ENCODE measurements around the gene NHSL1.

DNA sequence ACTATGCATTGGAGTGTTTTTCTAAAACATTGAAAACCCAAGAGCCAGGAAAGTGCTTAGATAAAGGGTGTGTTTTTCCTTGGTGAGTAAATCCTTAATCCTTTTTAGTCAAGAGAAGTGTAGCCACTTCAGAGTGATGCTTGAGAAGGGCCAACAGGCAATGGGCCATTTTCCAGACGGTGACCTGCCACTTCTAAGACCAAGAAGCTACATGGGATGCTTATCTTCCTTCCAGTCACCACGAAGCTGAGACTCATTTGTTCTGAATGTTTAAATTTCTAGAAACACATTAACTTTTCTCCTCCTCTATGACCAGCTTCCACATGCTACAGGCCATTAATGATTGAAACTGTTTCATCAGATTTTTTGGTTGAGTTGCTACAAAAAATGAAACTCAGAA lies 34.4 kb upstream of the NHSL1 start:
- TF ChIP-seq, protein P1, sequence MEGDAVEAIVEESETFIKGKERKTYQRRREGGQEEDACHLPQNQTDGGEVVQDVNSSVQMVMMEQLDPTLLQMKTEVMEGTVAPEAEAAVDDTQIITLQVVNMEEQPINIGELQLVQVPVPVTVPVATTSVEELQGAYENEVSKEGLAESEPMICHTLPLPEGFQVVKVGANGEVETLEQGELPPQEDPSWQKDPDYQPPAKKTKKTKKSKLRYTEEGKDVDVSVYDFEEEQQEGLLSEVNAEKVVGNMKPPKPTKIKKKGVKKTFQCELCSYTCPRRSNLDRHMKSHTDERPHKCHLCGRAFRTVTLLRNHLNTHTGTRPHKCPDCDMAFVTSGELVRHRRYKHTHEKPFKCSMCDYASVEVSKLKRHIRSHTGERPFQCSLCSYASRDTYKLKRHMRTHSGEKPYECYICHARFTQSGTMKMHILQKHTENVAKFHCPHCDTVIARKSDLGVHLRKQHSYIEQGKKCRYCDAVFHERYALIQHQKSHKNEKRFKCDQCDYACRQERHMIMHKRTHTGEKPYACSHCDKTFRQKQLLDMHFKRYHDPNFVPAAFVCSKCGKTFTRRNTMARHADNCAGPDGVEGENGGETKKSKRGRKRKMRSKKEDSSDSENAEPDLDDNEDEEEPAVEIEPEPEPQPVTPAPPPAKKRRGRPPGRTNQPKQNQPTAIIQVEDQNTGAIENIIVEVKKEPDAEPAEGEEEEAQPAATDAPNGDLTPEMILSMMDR (IDR thresholded peaks at IDR 0.05 in 2 of 3, conservative IDR thresholded peaks at IDR 0.05 in 1 of 3; ENCODE audit: insufficient read depth in 2 of 3, low read depth in 1 of 3, low read length in 3 of 3), result no peak
- TF ChIP-seq, protein P2, sequence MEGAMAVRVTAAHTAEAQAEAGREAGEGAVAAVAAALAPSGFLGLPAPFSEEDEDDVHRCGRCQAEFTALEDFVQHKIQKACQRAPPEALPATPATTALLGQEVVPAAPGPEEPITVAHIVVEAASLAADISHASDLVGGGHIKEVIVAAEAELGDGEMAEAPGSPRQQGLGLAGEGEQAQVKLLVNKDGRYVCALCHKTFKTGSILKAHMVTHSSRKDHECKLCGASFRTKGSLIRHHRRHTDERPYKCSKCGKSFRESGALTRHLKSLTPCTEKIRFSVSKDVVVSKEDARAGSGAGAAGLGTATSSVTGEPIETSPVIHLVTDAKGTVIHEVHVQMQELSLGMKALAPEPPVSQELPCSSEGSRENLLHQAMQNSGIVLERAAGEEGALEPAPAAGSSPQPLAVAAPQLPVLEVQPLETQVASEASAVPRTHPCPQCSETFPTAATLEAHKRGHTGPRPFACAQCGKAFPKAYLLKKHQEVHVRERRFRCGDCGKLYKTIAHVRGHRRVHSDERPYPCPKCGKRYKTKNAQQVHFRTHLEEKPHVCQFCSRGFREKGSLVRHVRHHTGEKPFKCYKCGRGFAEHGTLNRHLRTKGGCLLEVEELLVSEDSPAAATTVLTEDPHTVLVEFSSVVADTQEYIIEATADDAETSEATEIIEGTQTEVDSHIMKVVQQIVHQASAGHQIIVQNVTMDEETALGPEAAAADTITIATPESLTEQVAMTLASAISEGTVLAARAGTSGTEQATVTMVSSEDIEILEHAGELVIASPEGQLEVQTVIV (CRISPR knock-in tag; IDR thresholded peaks at IDR 0.05; ENCODE audit: borderline replicate concordance), result no peak
- TF ChIP-seq KAT2B (IDR thresholded peaks at IDR 0.05; ENCODE audit: low read depth, low read length) (no peak), TAF1 (IDR thresholded peaks at IDR 0.05; ENCODE audit: control insufficient read depth, extremely low read depth, insufficient read depth, low read length, severe bottlenecking) (no peak), MYC (IDR thresholded peaks at IDR 0.05; ENCODE audit: low read depth, low read length) (no peak), MYC (CRISPR knock-in tag; IDR thresholded peaks at IDR 0.05; ENCODE audit: borderline replicate concordance, low read depth) (no peak), PTBP1 (IDR thresholded peaks at IDR 0.05; ENCODE audit: low read depth, low read length) (no peak), MAFK (IDR thresholded peaks at IDR 0.05; ENCODE audit: low read length) (no peak), TAF7 (tag; IDR thresholded peaks at IDR 0.05) (no peak), EZH2 (IDR thresholded peaks at IDR 0.05; ENCODE audit: borderline replicate concordance, low read depth, low read length) (no peak), HDAC6 (IDR thresholded peaks at IDR 0.05; ENCODE audit: low read depth, low read length) (no peak), NONO (IDR thresholded peaks at IDR 0.05; ENCODE audit: low read depth in 2 of 2, low read length in 1 of 2) (no peak)

Data from K562 (cell line).